Natural killer cell (primary cell): ENCODE data around the gene CFAP157. TPM values are rescaled to one million over a fixed set of nuclear protein-coding genes. Genes with fewer than 3 reads are reported as not detected.

ENCODE experiments used
- ATAC-seq, 3 donors: fragments of 150-1000 bp in 2 of 3; fragments of 200-7000 bp in 1 of 3; cut with Tn5 transposase; 1 replicate in 1 of 3; 2 replicates in 2 of 3; pipeline ENCODE4 v1.10.0; 2021; ENCODE audit warnings: mild to moderate bottlenecking in 2 of 3, moderate library complexity in 2 of 3
- DNase-seq, 2 donors: peaks; one replicate each; pipeline versions ENCODE4 v3.0.0 to v3.0.0-alpha.2; 2013 to 2021; ENCODE audit warnings: mixed read lengths in 1 of 2
- H3K27ac ChIP-seq: one replicate; pipeline ENCODE4 v1.5.1; 2013; ENCODE audit warnings: mild to moderate bottlenecking, low read length
- H3K27me3 ChIP-seq: one replicate; pipeline ENCODE4 v1.6.1; 2013; ENCODE audit warnings: low read length; ENCODE audit not compliant: control insufficient read depth, insufficient read depth
- H3K36me3 ChIP-seq: one replicate; pipeline ENCODE4 v1.6.1; 2013; ENCODE audit warnings: low read length; ENCODE audit not compliant: control insufficient read depth, insufficient read depth
- H3K4me1 ChIP-seq: one replicate; pipeline ENCODE4 v1.6.1; 2013; ENCODE audit warnings: low read length; ENCODE audit not compliant: control insufficient read depth, insufficient read depth
- H3K4me3 ChIP-seq: one replicate; pipeline ENCODE4 v1.5.1; 2013; ENCODE audit warnings: low read length
- H3K9me3 ChIP-seq: one replicate; pipeline ENCODE4 v1.6.1; 2013; ENCODE audit warnings: low read length; ENCODE audit not compliant: control insufficient read depth, insufficient read depth
- H3K27ac Mint-ChIP-seq, 2 donors: one replicate each; pipeline ENCODE4 v1.8.0; 2022; ENCODE audit warnings: mild to moderate bottlenecking in 2 of 2, mixed read lengths in 2 of 2, moderate library complexity in 1 of 2
- H3K27me3 Mint-ChIP-seq, 2 donors: one replicate each; pipeline ENCODE4 v1.8.0; 2022; ENCODE audit warnings: low read depth in 2 of 2, mixed read lengths in 2 of 2
- H3K36me3 Mint-ChIP-seq: one replicate; pipeline ENCODE4 v1.8.0; 2022; ENCODE audit warnings: mixed read lengths
- H3K4me1 Mint-ChIP-seq, 2 donors: one replicate each; pipeline ENCODE4 v1.8.0; 2022; ENCODE audit warnings: mixed read lengths in 2 of 2
- H3K4me3 Mint-ChIP-seq: one replicate; pipeline ENCODE4 v1.8.0; 2022; ENCODE audit warnings: mild to moderate bottlenecking, moderate library complexity, mixed read lengths
- H3K9me3 Mint-ChIP-seq, 2 donors: one replicate each; pipeline ENCODE4 v1.8.0; 2022; ENCODE audit warnings: mixed read lengths in 2 of 2
- CTCF ChIP-seq: fragments of 200-600 bp; IDR thresholded peaks from one replicate; pipeline ENCODE4 v1.8.0; 2022; ENCODE audit warnings: antibody characterized with exemption
- WGBS: methylation state at CpG from one replicate; pipeline ENCODE4 v1.1.7; 2013; ENCODE audit warnings: missing lambda C conversion rate; ENCODE audit not compliant: insufficient coverage; 5-methylcytosine and 5-hydroxymethylcytosine counted together
- intact Hi-C: fragments of 100-400 bp; cut with micrococcal nuclease; formaldehyde crosslinking; loops from one replicate; pipeline ENCODE4 v1.14.2; 2022
- total RNA-seq, 4 donors: library from RNA; stranded (reverse); fragments of 120-200 nt in 1 of 4; gene quantifications; one replicate each; pipeline versions ENCODE4 v1.2.3 to v1.2.4, GENCODE V29; 2013 to 2022

Gene CFAP157
- total RNA-seq, 3 donors from 2014 or later (not counting 1 experiment from before 2014, with no cell fraction given), result not detected

DNA sequence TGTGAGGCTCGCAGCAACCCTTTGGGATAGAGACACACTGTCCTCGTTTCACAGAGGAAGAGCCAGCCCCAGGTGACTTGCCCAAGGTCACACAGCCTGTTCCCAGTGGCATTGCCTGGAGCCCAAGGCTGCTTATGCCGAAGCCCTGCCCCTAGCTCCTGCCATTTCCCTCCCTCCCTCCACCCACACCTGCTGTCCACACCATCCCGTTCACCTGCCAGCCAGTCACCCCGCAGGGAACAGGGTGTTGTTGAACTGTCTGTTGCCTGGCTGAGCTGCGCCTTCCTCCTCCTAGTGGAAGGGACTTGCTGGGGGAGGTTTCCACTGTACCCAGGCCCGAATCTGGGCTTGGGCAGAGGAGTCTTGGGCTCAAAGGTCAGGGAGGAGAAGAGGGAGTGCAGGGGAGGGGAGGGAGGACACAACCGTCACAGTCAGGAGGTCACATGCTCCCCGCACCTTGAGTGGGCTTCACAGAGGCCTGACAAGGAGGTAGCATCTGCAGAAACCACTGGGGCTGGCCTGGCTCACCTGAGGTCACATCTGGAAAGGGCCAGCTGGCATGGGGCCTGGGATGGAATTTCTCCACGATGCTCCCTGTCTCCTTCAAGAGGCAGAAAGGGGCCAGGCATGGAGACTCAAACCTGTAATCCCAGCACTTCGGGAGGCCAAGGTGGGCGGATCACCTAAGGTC, 15.4 kb downstream of the CFAP157 start:
- Mint-ChIP-seq H3K9me3 (no peaks in the 10 kb centered on the region), H3K36me3 (no peaks in the 10 kb centered on the region), H3K27ac (peak overlapping the region in 1 of 2 donors; percentile 59), H3K4me1 (peaks cover 15 to 19% of the 10 kb centered on the region in 2 donors), H3K27me3 (no peaks in the 10 kb centered on the region), H3K4me3 (no peak overlapping the region)
- Histone ChIP-seq H3K9me3 (no peaks in the 10 kb centered on the region), H3K4me3 (no peak overlapping the region), H3K4me1 (peaks cover 45% of the 10 kb centered on the region), H3K27ac (peak overlapping the region; percentile 26), H3K27me3 (no peaks in the 10 kb centered on the region), H3K36me3 (no peaks in the 10 kb centered on the region)
- 85% methylated on average over 12 of the region's 12 CpGs for WGBS
- ATAC-seq (no peak), DNase-seq (no peak)
- no peak for TF ChIP-seq CTCF
- intact Hi-C loops, result no loop called here

- no peaks in the 10 kb centered on the region for H3K9me3 ChIP-seq
- DNase-seq, result no peak
- no peaks in the 10 kb centered on the region for H3K36me3 Mint-ChIP-seq
- no peaks in the 10 kb centered on the region for H3K9me3 Mint-ChIP-seq
- intact Hi-C loops, result no loop called here
- WGBS, result 95% methylated on average over 13 of the region's 13 CpGs
- H3K27ac ChIP-seq, result no peak overlapping the region
- peaks cover 15 to 19% of the 10 kb centered on the region in 2 donors for H3K4me1 Mint-ChIP-seq
- no peaks in the 10 kb centered on the region for H3K27me3 ChIP-seq
- peaks cover 40% of the 10 kb centered on the region for H3K4me1 ChIP-seq
- no peak overlapping the region for H3K27ac Mint-ChIP-seq
- H3K27me3 Mint-ChIP-seq, result no peaks in the 10 kb centered on the region
- H3K4me3 Mint-ChIP-seq, result no peak overlapping the region
- no peak overlapping the region for H3K4me3 ChIP-seq
- TF ChIP-seq CTCF, result no peak
- ATAC-seq, result no peak
- H3K36me3 ChIP-seq, result no peaks in the 10 kb centered on the region
These were observed 16.2 kb downstream of the CFAP157 start for GRCh38 chr9:127723013-127723412.

DNA sequence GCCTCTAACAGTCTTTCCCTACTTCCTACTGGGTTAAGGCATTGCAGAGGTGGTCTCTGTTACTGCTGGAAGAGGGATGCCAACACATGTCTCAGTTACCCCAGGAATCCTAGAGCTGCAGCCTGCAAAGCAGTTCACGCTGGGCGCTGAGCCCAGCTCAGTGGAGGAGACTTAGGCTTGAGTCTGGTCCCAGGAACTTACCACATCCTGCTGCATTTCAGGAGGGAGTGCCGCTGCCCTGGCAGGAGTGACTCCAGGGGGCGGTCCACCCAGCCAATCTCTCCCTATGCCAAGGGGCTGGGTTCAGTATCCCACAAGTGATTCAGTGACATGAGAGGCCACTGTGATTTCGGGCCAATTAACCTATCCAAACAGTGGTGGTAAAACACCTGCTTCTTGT, 16.7 kb downstream of the CFAP157 start:
- H3K27ac ChIP-seq, result no peak overlapping the region
- no peak for TF ChIP-seq CTCF
- no peak overlapping the region for H3K4me3 ChIP-seq
- H3K9me3 ChIP-seq, result no peaks in the 10 kb centered on the region
- no peaks in the 10 kb centered on the region for H3K9me3 Mint-ChIP-seq
- H3K36me3 Mint-ChIP-seq, result no peaks in the 10 kb centered on the region
- no peak for DNase-seq
- no peaks in the 10 kb centered on the region for H3K27me3 ChIP-seq
- H3K36me3 ChIP-seq, result no peaks in the 10 kb centered on the region
- peaks cover 15 to 19% of the 10 kb centered on the region in 2 donors for H3K4me1 Mint-ChIP-seq
- H3K4me3 Mint-ChIP-seq, result no peak overlapping the region
- intact Hi-C loops, result no loop called here
- ATAC-seq, result no peak
- 78% methylated on average over 5 of the region's 5 CpGs for WGBS
- H3K27ac Mint-ChIP-seq, result no peak overlapping the region
- H3K4me1 ChIP-seq, result peaks cover 39% of the 10 kb centered on the region
- H3K27me3 Mint-ChIP-seq, result no peaks in the 10 kb centered on the region

GRCh38 chr9:127724012-127724411, 17.2 kb downstream of the CFAP157 start:
- WGBS, result 87% methylated on average over 23 of the region's 23 CpGs
- H3K36me3 ChIP-seq, result peaks cover 2% of the 10 kb centered on the region
- no peaks in the 10 kb centered on the region for H3K27me3 ChIP-seq
- Mint-ChIP-seq H3K9me3 (no peaks in the 10 kb centered on the region), H3K4me3 (no peak overlapping the region), H3K27ac (no peak overlapping the region), H3K36me3 (no peaks in the 10 kb centered on the region), H3K27me3 (no peaks in the 10 kb centered on the region), H3K4me1 (peaks cover 15 to 19% of the 10 kb centered on the region in 2 donors)
- no peak for TF ChIP-seq CTCF
- H3K4me3 ChIP-seq, result no peak overlapping the region
- DNase-seq, result no peak
- ATAC-seq, result no peak
- intact Hi-C loops, result no loop called here
- no peak overlapping the region for H3K27ac ChIP-seq
- peaks cover 33% of the 10 kb centered on the region for H3K4me1 ChIP-seq
- H3K9me3 ChIP-seq, result no peaks in the 10 kb centered on the region
